Stimulated activated CD4-positive, alpha-beta T cell treated with anti-CD3 and anti-CD28 coated beads, Interleukin-2, amount 100 ng/mL, for 48 hours (primary cell): ENCODE results near the gene TAS2R43.
"Not testable (repeated sequence)": the region's sequence is repeated elsewhere in the genome, so short reads cannot be mapped to it uniquely, and the experiment has no call there.

Experiments used
- DNase-seq, 2 donors: peaks; one replicate each; pipeline ENCODE4 v3.0.0-alpha.2; 2020

Gene TAS2R43

DNA sequence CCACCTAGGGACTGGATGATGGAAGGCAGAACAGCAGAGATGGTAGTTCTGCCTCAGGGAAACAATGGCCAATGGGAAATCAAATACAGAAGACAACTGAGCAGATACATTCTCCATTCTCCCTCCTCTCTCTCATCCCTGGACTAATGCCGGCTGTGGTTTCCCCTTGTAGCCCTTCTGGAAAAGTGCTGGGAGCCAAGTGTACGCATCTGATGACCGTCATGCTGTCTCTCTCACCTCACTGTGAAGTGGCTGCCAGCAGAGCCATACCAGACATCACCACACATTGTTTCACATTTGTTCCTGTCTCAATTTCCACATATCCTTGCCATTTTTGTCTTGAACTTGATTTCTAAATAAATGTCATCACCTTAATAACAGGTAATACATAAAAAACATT lies 33.1 kb downstream of the TAS2R43 start:
- DNase-seq: no peak

DNA sequence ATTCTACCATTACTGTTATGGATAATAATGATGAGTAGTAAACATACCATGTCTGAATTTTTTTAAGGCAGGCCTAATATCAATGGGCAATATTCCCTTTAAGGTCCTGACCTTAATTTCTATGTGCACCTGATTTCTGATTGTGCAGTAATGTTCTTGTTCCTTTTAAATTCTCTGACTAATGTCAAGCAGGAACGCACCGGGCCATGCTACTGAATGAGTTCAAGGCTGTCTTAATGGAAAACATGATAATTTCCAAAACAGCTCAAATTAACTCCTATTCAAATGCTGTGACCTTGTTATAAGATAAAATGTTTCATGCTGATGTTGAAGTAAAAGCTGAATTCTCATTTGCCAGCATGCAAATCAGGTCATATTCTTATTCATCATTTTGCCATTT lies 36.8 kb downstream of the TAS2R43 start:
- DNase-seq: no peak

DNA sequence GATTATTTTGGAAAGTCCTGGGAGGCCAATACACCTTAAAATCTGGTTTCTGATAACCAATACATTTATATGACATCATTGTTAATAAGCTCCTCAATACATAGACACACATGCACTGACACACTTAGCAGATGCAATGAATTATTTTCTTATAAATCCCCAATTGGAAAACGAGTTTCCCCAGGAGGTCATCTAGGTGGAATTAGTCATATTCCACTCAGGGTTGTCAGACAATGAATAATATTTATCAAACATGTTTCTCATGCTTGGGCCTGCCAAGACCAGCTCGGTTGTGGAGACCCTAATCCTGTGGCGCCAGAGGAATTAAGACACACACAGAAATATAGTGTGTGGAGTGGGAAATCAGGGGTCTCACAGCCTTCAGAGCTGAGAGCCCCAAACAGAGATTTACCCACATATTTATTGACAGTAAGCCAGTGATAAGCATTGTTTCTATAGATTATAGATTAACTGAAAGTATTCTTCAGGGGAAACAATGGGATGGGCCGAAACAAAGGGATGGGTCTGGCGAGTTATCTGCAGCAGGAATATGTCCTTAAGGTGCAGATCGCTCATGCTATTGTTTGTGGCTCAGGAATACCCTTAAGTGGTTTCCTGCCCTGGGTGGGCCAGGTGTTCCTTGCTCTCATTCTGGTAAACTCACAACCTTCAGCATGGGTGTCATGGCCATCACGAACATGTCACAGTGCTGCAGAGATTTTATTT lies 42.1 kb downstream of the TAS2R43 start:
- DNase-seq: not testable (repeated sequence)

DNA sequence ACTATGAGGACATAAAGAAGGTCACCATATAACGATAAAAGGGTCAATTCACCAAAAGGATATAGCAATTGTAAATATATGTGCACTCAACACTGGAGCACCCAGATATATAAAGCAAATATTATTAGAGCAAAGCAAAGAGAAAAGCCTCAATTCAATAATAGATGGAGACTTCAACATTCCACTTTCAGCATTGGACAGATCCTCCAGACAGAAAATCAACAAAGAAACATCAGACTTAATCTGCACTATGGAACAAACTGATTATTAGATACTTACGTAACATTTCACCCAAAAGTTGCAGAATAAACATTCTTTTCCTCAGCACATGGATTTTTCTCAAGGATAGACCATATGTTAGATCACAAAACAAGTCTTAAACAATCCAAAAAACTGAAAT lies 50.7 kb downstream of the TAS2R43 start:
- DNase-seq: not testable (repeated sequence)
